Measurements from ENCODE around the gene THUMPD2. TPM values are rescaled to one million over a fixed set of nuclear protein-coding genes. Genes with fewer than 3 reads are reported as not detected.

The THUMPD2 gene
- total RNA-seq, 1 donor from 2014 or later = 18.7 TPM

GRCh38 chr2:39786761-39787522 is 7.9 kb upstream of the THUMPD2 start:
- H3K27me3 Mint-ChIP-seq = peaks cover 3% of the 10 kb centered on the region
- H3K9me3 Mint-ChIP-seq (ENCODE audit: low read depth) = peaks cover 13% of the 10 kb centered on the region
- peaks cover 5% of the 10 kb centered on the region for H3K36me3 Mint-ChIP-seq (ENCODE audit: insufficient read depth)
- no peak overlapping the region for H3K4me3 Mint-ChIP-seq (ENCODE audit: low read depth)
- no peaks in the 10 kb centered on the region for H3K4me1 Mint-ChIP-seq (ENCODE audit: low read depth)
- H3K27ac Mint-ChIP-seq = no peak overlapping the region
- no peak for DNase-seq (ENCODE audit: low spot score, unreplicated experiment)
- no peak for TF ChIP-seq CTCF (IDR thresholded peaks at IDR 0.05; ENCODE audit: unreplicated experiment)

GRCh38 chr2:39782591-39782990 is 3.5 kb upstream of the THUMPD2 start:
- Mint-ChIP-seq H3K4me3 (ENCODE audit: low read depth) (no peak overlapping the region), H3K27ac (no peak overlapping the region), H3K36me3 (ENCODE audit: insufficient read depth) (peaks cover 1% of the 10 kb centered on the region), H3K27me3 (peaks cover 3% of the 10 kb centered on the region), H3K4me1 (ENCODE audit: low read depth) (peaks cover 10% of the 10 kb centered on the region), H3K9me3 (ENCODE audit: low read depth) (no peaks in the 10 kb centered on the region)
- DNase-seq (ENCODE audit: low spot score, unreplicated experiment) = no peak
- TF ChIP-seq CTCF (IDR thresholded peaks at IDR 0.05; ENCODE audit: unreplicated experiment) = no peak

GRCh38 chr2:39781697-39782096 is 2.6 kb upstream of the THUMPD2 start:
- no peak for DNase-seq (ENCODE audit: low spot score, unreplicated experiment)
- Mint-ChIP-seq H3K36me3 (ENCODE audit: insufficient read depth) (peaks cover 3% of the 10 kb centered on the region), H3K9me3 (ENCODE audit: low read depth) (no peaks in the 10 kb centered on the region), H3K4me3 (ENCODE audit: low read depth) (no peak overlapping the region), H3K27ac (no peak overlapping the region), H3K27me3 (peaks cover 3% of the 10 kb centered on the region), H3K4me1 (ENCODE audit: low read depth) (peaks cover 15% of the 10 kb centered on the region)
- no peak for TF ChIP-seq CTCF (IDR thresholded peaks at IDR 0.05; ENCODE audit: unreplicated experiment)

- Mint-ChIP-seq H3K4me1 (ENCODE audit: low read depth) (peaks cover 15% of the 10 kb centered on the region), H3K27ac (no peak overlapping the region), H3K27me3 (peaks cover 3% of the 10 kb centered on the region), H3K4me3 (ENCODE audit: low read depth) (peak overlapping the region; percentile 83), H3K36me3 (ENCODE audit: insufficient read depth) (peaks cover 5% of the 10 kb centered on the region), H3K9me3 (ENCODE audit: low read depth) (peaks cover 2% of the 10 kb centered on the region)
- DNase-seq (ENCODE audit: low spot score, unreplicated experiment) = no peak
- TF ChIP-seq CTCF (IDR thresholded peaks at IDR 0.05; ENCODE audit: unreplicated experiment) = no peak
Observed at GRCh38 chr2:39780825-39781600, 2.0 kb upstream of the THUMPD2 start.

- no peak for DNase-seq (ENCODE audit: low spot score, unreplicated experiment)
- Mint-ChIP-seq H3K27ac (peak overlapping the region; percentile 49), H3K36me3 (ENCODE audit: insufficient read depth) (peaks cover 6% of the 10 kb centered on the region), H3K4me3 (ENCODE audit: low read depth) (peak overlapping the region; percentile 83), H3K4me1 (ENCODE audit: low read depth) (peaks cover 15% of the 10 kb centered on the region), H3K9me3 (ENCODE audit: low read depth) (peaks cover 4% of the 10 kb centered on the region), H3K27me3 (peaks cover 3% of the 10 kb centered on the region)
- TF ChIP-seq CTCF (IDR thresholded peaks at IDR 0.05; ENCODE audit: unreplicated experiment) = no peak
Observed at GRCh38 chr2:39779927-39780326, 869 bp upstream of the THUMPD2 start.

All from progenitor cell of endocrine pancreas (in vitro differentiated cells).